HEK293 (cell line): ENCODE measurements around the gene GRIA1.

ENCODE experiments used
- ELK4 ChIP-seq: IDR thresholded peaks from 2 replicates; pipeline ENCODE4 v1.6.1; 2011; ENCODE audit warnings: mild to moderate bottlenecking, low read depth, low read length, borderline replicate concordance
- PATZ1 ChIP-seq: fragments of 450-650 bp; formaldehyde crosslinking; IDR thresholded peaks from 2 replicates; pipeline ENCODE4 v1.5.1; 2016; ENCODE audit warnings: missing biosample characterization, missing genetic modification characterization
- PRDM4 ChIP-seq: fragments of 450-650 bp; formaldehyde crosslinking; IDR thresholded peaks from 2 replicates; pipeline ENCODE4 v1.5.1; 2017; ENCODE audit warnings: missing biosample characterization, missing genetic modification characterization
- SCRT1 ChIP-seq: fragments of 450-650 bp; formaldehyde crosslinking; IDR thresholded peaks from 2 replicates; pipeline ENCODE4 v1.5.1; 2016; ENCODE audit warnings: missing biosample characterization, missing genetic modification characterization, borderline replicate concordance
- WT1 ChIP-seq: fragments of 450-650 bp; formaldehyde crosslinking; IDR thresholded peaks from 2 replicates; pipeline ENCODE4 v1.5.1; 2016; ENCODE audit warnings: missing biosample characterization, missing genetic modification characterization
- YY1 ChIP-seq: fragments of 450-650 bp; formaldehyde crosslinking; IDR thresholded peaks from 2 replicates; pipeline ENCODE4 v1.5.1; 2018; ENCODE audit warnings: missing biosample characterization, missing genetic modification characterization
- ZBTB1 ChIP-seq: fragments of 450-650 bp; formaldehyde crosslinking; IDR thresholded peaks from 2 replicates; pipeline ENCODE4 v1.5.1; 2016; ENCODE audit warnings: missing biosample characterization, missing genetic modification characterization
- ZNF138 ChIP-seq: fragments of 450-650 bp; formaldehyde crosslinking; IDR thresholded peaks from 2 replicates; pipeline ENCODE4 v1.5.1; 2016; ENCODE audit warnings: missing biosample characterization, missing genetic modification characterization, borderline replicate concordance
- ZNF341 ChIP-seq: fragments of 450-650 bp; formaldehyde crosslinking; IDR thresholded peaks from 2 replicates; pipeline ENCODE4; 2016; ENCODE audit warnings: low read depth, missing biosample characterization, missing genetic modification characterization
- ZNF629 ChIP-seq: fragments of 450-650 bp; formaldehyde crosslinking; IDR thresholded peaks from 2 replicates; pipeline ENCODE4 v1.5.1; 2017; ENCODE audit warnings: missing biosample characterization, missing genetic modification characterization

GRCh38 chr5:153504726-153505125 is 14.3 kb downstream of the GRIA1 start:
- TF ChIP-seq ZBTB1 (tag by site-specific recombination) (no peak), ZNF138 (no peak), WT1 (tag by site-specific recombination) (no peak), ZNF341 (tag by site-specific recombination) (no peak), PRDM4 (tag by site-specific recombination) (no peak), ELK4 (no peak), SCRT1 (tag by site-specific recombination) (no peak), YY1 (tag by site-specific recombination) (no peak), ZNF629 (no peak), PATZ1 (no peak)
